Suprapubic skin (tissue), 4 donors: ENCODE data around the gene KCNA5.

Experiments
- EP300 ChIP-seq: sonication (generic); formaldehyde crosslinking; IDR thresholded peaks from one replicate; pipeline ENCODE4 v1.6.1; 2017; ENCODE audit warnings: antibody characterized with exemption
- POLR2A ChIP-seq, 2 donors: fragments of 450-650 bp; IDR thresholded peaks; one replicate each; pipeline ENCODE4 v1.6.1; 2017; ENCODE audit warnings: antibody characterized with exemption in 2 of 2, mild to moderate bottlenecking in 2 of 2, moderate library complexity in 2 of 2
- POLR2AphosphoS5 ChIP-seq, 3 donors: sonication (generic); formaldehyde crosslinking; IDR thresholded peaks; one replicate each; pipeline ENCODE4 v1.6.1; 2017; ENCODE audit warnings: antibody characterized with exemption in 3 of 3
- TF ChIP-seq, protein P1 (sequence below), 2 donors: fragments of 200-600 bp in 1 of 2; fragments of 450-650 bp in 1 of 2; sonication (generic) in 1 of 2; IDR thresholded peaks; one replicate each; pipeline ENCODE4 v1.5.1; 2016 to 2019; ENCODE audit warnings: antibody characterized with exemption in 2 of 2, mild to moderate bottlenecking in 1 of 2, moderate library complexity in 1 of 2

DNA sequence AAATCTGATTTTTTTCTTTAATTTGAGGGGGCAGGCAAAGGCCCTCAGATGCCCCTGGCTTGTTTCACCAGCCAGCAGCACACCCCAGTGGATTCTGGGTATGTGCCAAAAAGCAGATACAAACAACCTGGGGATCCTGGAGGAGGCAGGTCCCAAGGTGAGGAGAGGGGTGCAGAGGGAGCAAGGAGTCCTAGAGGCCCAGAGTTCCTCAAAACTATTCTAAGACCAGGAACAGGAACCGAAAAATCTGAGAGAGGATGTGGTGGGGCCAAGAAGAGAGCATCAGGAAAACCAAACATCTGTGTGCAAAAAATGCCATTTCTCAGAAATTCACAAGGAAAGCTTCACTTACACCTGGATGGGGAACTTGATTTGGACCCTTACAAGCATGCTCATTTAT, 8.2 kb downstream of the KCNA5 start:
- TF ChIP-seq, protein P1, sequence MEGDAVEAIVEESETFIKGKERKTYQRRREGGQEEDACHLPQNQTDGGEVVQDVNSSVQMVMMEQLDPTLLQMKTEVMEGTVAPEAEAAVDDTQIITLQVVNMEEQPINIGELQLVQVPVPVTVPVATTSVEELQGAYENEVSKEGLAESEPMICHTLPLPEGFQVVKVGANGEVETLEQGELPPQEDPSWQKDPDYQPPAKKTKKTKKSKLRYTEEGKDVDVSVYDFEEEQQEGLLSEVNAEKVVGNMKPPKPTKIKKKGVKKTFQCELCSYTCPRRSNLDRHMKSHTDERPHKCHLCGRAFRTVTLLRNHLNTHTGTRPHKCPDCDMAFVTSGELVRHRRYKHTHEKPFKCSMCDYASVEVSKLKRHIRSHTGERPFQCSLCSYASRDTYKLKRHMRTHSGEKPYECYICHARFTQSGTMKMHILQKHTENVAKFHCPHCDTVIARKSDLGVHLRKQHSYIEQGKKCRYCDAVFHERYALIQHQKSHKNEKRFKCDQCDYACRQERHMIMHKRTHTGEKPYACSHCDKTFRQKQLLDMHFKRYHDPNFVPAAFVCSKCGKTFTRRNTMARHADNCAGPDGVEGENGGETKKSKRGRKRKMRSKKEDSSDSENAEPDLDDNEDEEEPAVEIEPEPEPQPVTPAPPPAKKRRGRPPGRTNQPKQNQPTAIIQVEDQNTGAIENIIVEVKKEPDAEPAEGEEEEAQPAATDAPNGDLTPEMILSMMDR (IDR thresholded peaks at IDR 0.05), result no peak
- TF ChIP-seq POLR2A (IDR thresholded peaks at IDR 0.05) (no peak), POLR2AphosphoS5 (IDR thresholded peaks at IDR 0.05) (no peak), EP300 (no peak)
